ENCODE data around the gene RFX5.
"Not testable (repeated sequence)": the region's sequence is repeated elsewhere in the genome, so short reads cannot be mapped to it uniquely, and the experiment has no call there.

RFX5 gene

GRCh38 chr1:151367658-151368392 lies 20.8 kb upstream of the RFX5 start:
- peaks cover 18 to 65% (median 39%) of the 10 kb centered on the region in 10 experiments for H3K4me1 ChIP-seq
- no peaks in the 10 kb centered on the region for H4K20me1 ChIP-seq
- TF ChIP-seq Cebpa-rat (IDR thresholded peaks at IDR 0.05), result no peak
- no peak overlapping the region for H3K9ac ChIP-seq
- H3K4me3 ChIP-seq, result no peak overlapping the region
- H3K27me3 ChIP-seq, result no peaks in the 10 kb centered on the region
- H3K9me3 ChIP-seq (replicated peaks in 1 of 11), result peaks cover 11 to 20% (median 16%) of the 10 kb centered on the region in 11 experiments
- H3K27ac ChIP-seq, result peak overlapping the region in 1 of 11 experiments; percentile 33; a peak in 2 of 22 replicates
- H3K4me2 ChIP-seq, result peak overlapping the region in 2 of 11 experiments; percentile 83 to 95; a peak in 4 of 22 replicates
- peaks cover 0 to 2% (median 0%) of the 10 kb centered on the region in 11 experiments; a peak in 2 of 22 replicates for H3K36me3 ChIP-seq

GRCh38 chr1:151364996-151365395 lies 17.9 kb upstream of the RFX5 start:
- Histone ChIP-seq H3K27me3 (no peaks in the 10 kb centered on the region), H3K4me1 (peaks cover 9 to 37% (median 17%) of the 10 kb centered on the region in 10 experiments), H3K36me3 (peaks cover 0 to 10% (median 5%) of the 10 kb centered on the region in 11 experiments; a peak in 4 of 22 replicates), H3K4me3 (no peak overlapping the region), H3K27ac (no peak overlapping the region), H4K20me1 (no peaks in the 10 kb centered on the region), H3K9ac (no peak overlapping the region), H3K4me2 (no peak overlapping the region), H3K9me3 (replicated peaks in 1 of 11) (peaks cover 31 to 47% (median 38%) of the 10 kb centered on the region in 11 experiments)
- TF ChIP-seq Cebpa-rat (IDR thresholded peaks at IDR 0.05), result no peak

- Histone ChIP-seq H3K4me2 (no peak overlapping the region), H3K9ac (no peak overlapping the region), H3K9me3 (replicated peaks in 1 of 11) (peaks cover 31 to 47% (median 38%) of the 10 kb centered on the region in 11 experiments), H3K27ac (no peak overlapping the region), H3K4me3 (peak overlapping the region in 6 of 10 experiments; percentile 2 to 36 (median 8); a peak in 3 of 20 replicates), H3K4me1 (peaks cover 0 to 14% (median 0%) of the 10 kb centered on the region in 10 experiments; a peak in 8 of 20 replicates), H4K20me1 (no peaks in the 10 kb centered on the region), H3K27me3 (no peaks in the 10 kb centered on the region), H3K36me3 (peaks cover 0 to 10% (median 5%) of the 10 kb centered on the region in 11 experiments; a peak in 4 of 22 replicates)
- no peak for TF ChIP-seq Cebpa-rat (IDR thresholded peaks at IDR 0.05)
Observed at GRCh38 chr1:151362308-151363155, 15.5 kb upstream of the RFX5 start.

GRCh38 chr1:151361883-151362282 lies 14.8 kb upstream of the RFX5 start:
- no peak for TF ChIP-seq Cebpa-rat (IDR thresholded peaks at IDR 0.05)
- H3K4me1 ChIP-seq, result peaks cover 0 to 16% (median under 1%) of the 10 kb centered on the region in 10 experiments; a peak in 10 of 20 replicates
- no peak overlapping the region for H3K9ac ChIP-seq
- no peak overlapping the region for H3K4me2 ChIP-seq
- peaks cover 31 to 47% (median 38%) of the 10 kb centered on the region in 11 experiments for H3K9me3 ChIP-seq (replicated peaks in 1 of 11)
- peak overlapping the region in 1 of 10 experiments; percentile 5; a peak in 1 of 20 replicates for H3K4me3 ChIP-seq
- H3K27me3 ChIP-seq, result no peaks in the 10 kb centered on the region
- peaks cover 0 to 10% (median 5%) of the 10 kb centered on the region in 11 experiments; a peak in 4 of 22 replicates for H3K36me3 ChIP-seq
- no peak overlapping the region for H3K27ac ChIP-seq
- no peaks in the 10 kb centered on the region for H4K20me1 ChIP-seq

GRCh38 chr1:151356696-151357095 lies 9.6 kb upstream of the RFX5 start:
- H3K4me2 ChIP-seq, result peak overlapping the region in 5 of 11 experiments; percentile 10 to 30 (median 26); a peak in 3 of 22 replicates
- no peak overlapping the region for H3K9ac ChIP-seq
- H3K27me3 ChIP-seq, result no peaks in the 10 kb centered on the region
- no peak overlapping the region for H3K4me3 ChIP-seq
- H4K20me1 ChIP-seq, result no peaks in the 10 kb centered on the region
- H3K9me3 ChIP-seq (replicated peaks in 1 of 11), result peaks cover 19 to 32% (median 24%) of the 10 kb centered on the region in 11 experiments
- peaks cover 0 to 7% (median 0%) of the 10 kb centered on the region in 11 experiments; a peak in 2 of 22 replicates for H3K36me3 ChIP-seq
- H3K27ac ChIP-seq, result no peak overlapping the region
- H3K4me1 ChIP-seq, result peaks cover 0 to 15% (median 8%) of the 10 kb centered on the region in 10 experiments; a peak in 10 of 20 replicates
- TF ChIP-seq Cebpa-rat (IDR thresholded peaks at IDR 0.05), result no peak; a peak in 1 of 22 replicates

- TF ChIP-seq Cebpa-rat (IDR thresholded peaks at IDR 0.05), result no peak
Observed at GRCh38 chr1:151352021-151352718, 5.1 kb upstream of the RFX5 start.

GRCh38 chr1:151350323-151350722 lies 3.3 kb upstream of the RFX5 start:
- H3K27ac ChIP-seq, H3K9ac ChIP-seq, H3K27me3 ChIP-seq, H3K4me3 ChIP-seq, H4K20me1 ChIP-seq, H3K4me2 ChIP-seq: not testable (repeated sequence)
- peaks cover 0 to 16% (median 5%) of the 10 kb centered on the region in 11 experiments; a peak in 9 of 22 replicates for H3K36me3 ChIP-seq
- H3K9me3 ChIP-seq (replicated peaks in 1 of 11), result peaks cover 24 to 46% (median 43%) of the 10 kb centered on the region in 11 experiments
- peaks cover 17 to 23% (median 21%) of the 10 kb centered on the region in 10 experiments for H3K4me1 ChIP-seq

More at GRCh38 chr1:151352021-151352718, 5.1 kb upstream of the RFX5 start:
- H4K20me1 ChIP-seq, result no peaks in the 10 kb centered on the region
- no peak overlapping the region for H3K4me2 ChIP-seq
- H3K27ac ChIP-seq, result no peak overlapping the region
- H3K27me3 ChIP-seq, result no peaks in the 10 kb centered on the region
- H3K36me3 ChIP-seq, result peaks cover 0 to 16% (median 0%) of the 10 kb centered on the region in 11 experiments; a peak in 4 of 22 replicates
- no peak overlapping the region for H3K9ac ChIP-seq
- peaks cover 24 to 46% (median 43%) of the 10 kb centered on the region in 11 experiments for H3K9me3 ChIP-seq (replicated peaks in 1 of 11)
- no peak overlapping the region for H3K4me3 ChIP-seq
- H3K4me1 ChIP-seq, result peaks cover 7 to 26% (median 19%) of the 10 kb centered on the region in 10 experiments

GRCh38 chr1:151347523-151348246 lies 633 bp upstream of the RFX5 start:
- Histone ChIP-seq H3K4me2 (peak overlapping the region; percentile 72 to 97 (median 77)), H3K27ac (peak overlapping the region; percentile 89 to 99 (median 95); a peak in 21 of 22 replicates), H4K20me1 (no peaks in the 10 kb centered on the region; a peak in 2 of 22 replicates), H3K9me3 (replicated peaks in 1 of 11) (peaks cover 24 to 41% (median 39%) of the 10 kb centered on the region in 11 experiments), H3K27me3 (no peaks in the 10 kb centered on the region), H3K9ac (peak overlapping the region; percentile 44 to 96 (median 89); a peak in 21 of 22 replicates), H3K4me3 (peak overlapping the region; percentile 50 to 71 (median 66)), H3K4me1 (peaks cover 43 to 49% (median 47%) of the 10 kb centered on the region in 10 experiments), H3K36me3 (peaks cover 22 to 41% (median 30%) of the 10 kb centered on the region in 11 experiments)
- no peak for TF ChIP-seq Cebpa-rat (IDR thresholded peaks at IDR 0.05)

Data from BLaER1 treated with 17β-estradiol and CSF1 and Interleukin-3, amounts not matched to agents 10 nM and 100 nM (cell line).